ENCODE measurements around the gene KIAA1328.
"Not testable (repeated sequence)": the region's sequence is repeated elsewhere in the genome, so short reads cannot be mapped to it uniquely, and the experiment has no call there.

KIAA1328 gene

GRCh38 chr18:36887114-36887513 is 58.2 kb downstream of the KIAA1328 start:
- DNase-seq (ENCODE audit: low read depth): peak; percentile 14

- no peak for DNase-seq (ENCODE audit: low read depth)
Measured at GRCh38 chr18:36887864-36888263, 58.9 kb downstream of the KIAA1328 start.

GRCh38 chr18:36888778-36889177 is 59.9 kb downstream of the KIAA1328 start:
- DNase-seq (ENCODE audit: low read depth): no peak

DNA sequence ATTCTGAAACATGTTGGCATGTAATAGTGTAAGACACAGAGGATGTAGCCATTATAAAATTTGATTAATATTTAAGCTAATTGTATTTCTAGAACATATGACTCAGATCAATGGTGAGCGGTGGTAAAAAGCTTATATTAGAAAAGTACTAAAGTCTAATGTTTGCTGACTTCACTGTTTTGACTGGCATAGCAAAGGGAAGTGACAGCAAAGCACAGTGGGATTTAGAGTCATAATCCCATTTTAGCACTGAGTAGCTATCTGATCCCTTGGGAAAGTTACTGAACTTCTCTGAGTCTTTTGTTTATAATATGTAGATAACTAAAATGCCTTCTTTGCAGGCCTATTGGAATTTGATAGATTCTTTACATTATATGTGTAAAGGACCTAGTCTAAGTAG is 60.4 kb downstream of the KIAA1328 start:
- peak; percentile 9 for DNase-seq (ENCODE audit: low read depth)

- no peak for DNase-seq (ENCODE audit: low read depth)
Measured at GRCh38 chr18:36889742-36890141, 60.8 kb downstream of the KIAA1328 start.

- DNase-seq (ENCODE audit: low read depth): no peak
Measured at GRCh38 chr18:36890598-36890997, 61.7 kb downstream of the KIAA1328 start.

GRCh38 chr18:36893227-36893626 is 64.3 kb downstream of the KIAA1328 start:
- DNase-seq (ENCODE audit: low read depth): no peak

DNA sequence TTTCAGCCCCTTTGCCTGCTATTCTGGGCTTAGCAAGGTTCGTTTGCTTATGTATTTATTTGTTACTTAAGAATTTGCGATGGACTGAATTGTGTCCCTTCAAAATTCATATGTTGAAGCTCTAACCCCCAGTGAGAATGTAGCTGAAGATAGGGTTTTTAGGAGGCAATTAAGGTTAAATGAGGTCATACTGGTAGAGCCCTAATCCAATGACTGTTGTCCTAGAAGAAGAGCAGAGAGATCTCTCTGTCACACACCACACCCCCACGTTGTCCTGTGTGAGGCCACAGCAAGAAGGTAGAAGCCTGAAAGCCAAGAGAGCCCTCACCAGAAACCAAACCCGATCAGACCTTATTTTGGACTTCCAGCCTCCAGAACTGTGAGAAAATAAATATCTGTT is 66.7 kb downstream of the KIAA1328 start:
- DNase-seq (ENCODE audit: low read depth): no peak

GRCh38 chr18:36897253-36897652 is 68.3 kb downstream of the KIAA1328 start:
- no peak for DNase-seq (ENCODE audit: low read depth)

- peak; percentile 15 for DNase-seq (ENCODE audit: low read depth)
Measured at GRCh38 chr18:36899289-36899688, 70.4 kb downstream of the KIAA1328 start.

DNA sequence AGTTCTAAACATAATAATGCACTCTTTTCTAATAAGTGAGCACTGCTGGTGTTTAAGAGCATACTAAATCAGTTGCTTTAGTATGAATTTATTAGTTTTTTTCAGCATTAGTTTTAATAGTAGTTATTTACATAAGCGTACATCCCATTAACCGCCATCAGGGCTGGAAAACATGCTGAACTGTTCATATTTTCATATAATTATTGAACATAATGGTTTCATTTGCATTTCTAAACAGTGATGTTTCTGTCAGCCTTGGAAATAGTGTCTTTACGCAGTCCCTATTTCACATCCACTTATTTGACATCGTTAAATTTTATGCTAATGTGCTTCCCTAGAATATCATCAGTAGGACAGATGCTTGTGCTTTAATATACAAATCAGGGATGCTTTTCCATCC is 71.5 kb downstream of the KIAA1328 start:
- DNase-seq (ENCODE audit: low read depth): no peak

DNA sequence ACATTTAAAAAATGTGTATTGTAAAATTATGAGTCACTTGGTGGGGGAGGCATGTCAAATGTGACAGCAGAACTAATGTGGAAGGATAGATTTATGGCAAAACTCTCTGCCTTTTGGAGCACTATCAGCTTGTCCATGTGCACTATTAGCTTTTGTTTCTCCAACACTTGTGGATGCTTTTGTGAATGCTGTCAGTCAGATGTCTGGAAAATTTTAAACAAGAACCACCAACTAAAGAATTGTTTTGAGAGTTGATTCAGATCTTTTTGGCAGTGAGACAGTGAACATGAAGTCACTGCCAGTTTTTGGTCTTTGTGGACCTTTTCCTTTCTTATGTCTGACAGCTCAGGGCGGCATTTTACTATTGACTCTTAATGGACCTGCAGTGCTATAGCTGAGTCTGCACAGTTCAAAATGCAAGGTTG is 72.4 kb downstream of the KIAA1328 start:
- DNase-seq (ENCODE audit: low read depth): peak; percentile 10

- no peak for DNase-seq (ENCODE audit: low read depth)
Measured at GRCh38 chr18:36903215-36903928, 74.4 kb downstream of the KIAA1328 start.

DNA sequence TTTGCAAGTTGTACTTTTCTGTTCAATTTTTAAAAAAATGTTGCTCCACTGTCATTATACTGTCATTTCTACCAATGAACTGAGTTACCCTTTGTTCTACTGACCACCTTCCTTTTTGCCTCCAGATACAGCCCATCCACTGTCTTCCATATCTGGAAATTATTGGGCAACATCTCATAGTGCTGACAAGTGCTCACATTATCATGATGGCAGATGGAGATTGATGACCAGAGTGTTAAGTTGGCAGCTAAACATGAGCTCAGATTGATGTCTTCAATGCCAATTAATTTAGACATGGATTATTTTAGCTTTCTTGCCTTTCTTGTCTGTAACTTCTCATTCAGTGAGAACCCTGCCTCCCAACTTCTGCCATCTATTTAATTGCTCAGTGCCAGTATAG is 76.6 kb downstream of the KIAA1328 start:
- DNase-seq (ENCODE audit: low read depth): no peak

DNA sequence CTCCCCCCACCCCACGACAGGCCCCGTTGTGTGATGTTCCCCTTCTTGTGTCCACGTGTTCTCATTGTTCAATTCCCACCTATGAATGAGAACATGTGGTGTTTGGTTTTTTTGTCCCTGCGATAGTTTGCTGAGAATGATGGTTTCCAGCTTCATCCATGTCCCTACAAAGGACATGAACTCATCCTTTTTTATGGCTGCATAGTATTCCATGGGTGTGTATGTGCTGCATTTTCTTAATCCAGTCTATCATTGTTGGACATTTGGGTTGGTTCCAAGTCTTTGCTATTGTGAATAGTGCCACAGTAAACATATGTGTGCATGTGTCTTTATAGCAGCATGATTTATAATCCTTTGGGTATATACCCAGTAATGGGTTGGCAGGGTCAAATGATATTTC is 80.4 kb downstream of the KIAA1328 start:
- DNase-seq (ENCODE audit: low read depth): not testable (repeated sequence)

- DNase-seq (ENCODE audit: low read depth): no peak
Measured at GRCh38 chr18:36912887-36913286, 84.0 kb downstream of the KIAA1328 start.

DNA sequence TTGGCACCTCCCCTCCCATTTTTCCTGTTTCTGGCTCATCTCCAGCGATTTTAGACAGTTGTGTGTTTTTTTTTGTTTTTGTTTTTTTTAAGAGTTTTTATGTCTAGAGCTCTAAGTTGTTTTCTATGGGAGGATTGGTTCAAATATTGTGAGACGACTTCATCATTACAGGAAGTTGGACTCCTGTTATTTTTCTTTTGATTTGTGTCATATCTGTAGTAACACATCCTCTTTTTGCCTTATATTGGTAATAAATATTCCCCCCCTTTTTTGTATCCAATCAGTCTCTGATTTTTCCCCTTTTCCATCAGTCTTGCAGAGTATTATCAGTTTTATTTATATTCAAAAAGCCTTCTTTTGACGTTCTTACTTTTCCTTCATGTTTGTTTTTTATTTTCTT is 89.0 kb downstream of the KIAA1328 start:
- no peak for DNase-seq (ENCODE audit: low read depth)

GRCh38 chr18:36929601-36930000 is 100.7 kb downstream of the KIAA1328 start:
- DNase-seq (ENCODE audit: low read depth): no peak

GRCh38 chr18:36931106-36931505 is 102.2 kb downstream of the KIAA1328 start:
- no peak for DNase-seq (ENCODE audit: low read depth)

GRCh38 chr18:36933552-36933951 is 104.6 kb downstream of the KIAA1328 start:
- DNase-seq (ENCODE audit: low read depth): no peak

GRCh38 chr18:36934884-36935283 is 106.0 kb downstream of the KIAA1328 start:
- peak; percentile 62 for DNase-seq (ENCODE audit: low read depth)

- peak; percentile 54 for DNase-seq (ENCODE audit: low read depth)
Measured at GRCh38 chr18:36942264-36942663, 113.3 kb downstream of the KIAA1328 start.

GRCh38 chr18:36947820-36948348 is 119.0 kb downstream of the KIAA1328 start:
- no peak for DNase-seq (ENCODE audit: low read depth)

GRCh38 chr18:36950282-36950681 is 121.4 kb downstream of the KIAA1328 start:
- DNase-seq (ENCODE audit: low read depth): no peak
